HPDE6-E6E7 (cell line): ENCODE results near the gene IL20RB.
"Not testable (repeated sequence)": the region's sequence is repeated elsewhere in the genome, so short reads cannot be mapped to it uniquely, and the experiment has no call there.

ENCODE experiments used
- DNase-seq: peaks from one replicate; pipeline ENCODE4 v3.0.0; 2011; ENCODE audit warnings: missing footprints; ENCODE audit errors: extremely low spot score

Gene IL20RB

GRCh38 chr3:136984837-136985236 is 27.1 kb downstream of the IL20RB start:
- no peak for DNase-seq

- DNase-seq, result not testable (repeated sequence)
These were observed 29.7 kb downstream of the IL20RB start for GRCh38 chr3:136987398-136987980.

GRCh38 chr3:136988651-136989050 is 30.9 kb downstream of the IL20RB start:
- DNase-seq, result no peak

- DNase-seq, result no peak
These were observed 32.2 kb downstream of the IL20RB start for GRCh38 chr3:136989781-136990524.

GRCh38 chr3:136990826-136991225 is 33.0 kb downstream of the IL20RB start:
- no peak for DNase-seq

- no peak for DNase-seq
These were observed 34.3 kb downstream of the IL20RB start for GRCh38 chr3:136992115-136992514.

GRCh38 chr3:136994772-136995516 is 37.2 kb downstream of the IL20RB start:
- peak; percentile 67 for DNase-seq

GRCh38 chr3:136995652-136996051 is 37.9 kb downstream of the IL20RB start:
- DNase-seq, result no peak

- DNase-seq, result no peak
These were observed 42.3 kb downstream of the IL20RB start for GRCh38 chr3:137000039-137000438.

- DNase-seq, result not testable (repeated sequence)
These were observed 49.6 kb downstream of the IL20RB start for GRCh38 chr3:137007376-137007775.

GRCh38 chr3:137008131-137008530 is 50.3 kb downstream of the IL20RB start:
- DNase-seq, result no peak

- no peak for DNase-seq
These were observed 51.2 kb downstream of the IL20RB start for GRCh38 chr3:137008976-137009375.

- DNase-seq, result no peak
These were observed 52.4 kb downstream of the IL20RB start for GRCh38 chr3:137010137-137010536.

GRCh38 chr3:137011153-137011552 is 53.4 kb downstream of the IL20RB start:
- no peak for DNase-seq

GRCh38 chr3:137012097-137012501 is 54.3 kb downstream of the IL20RB start:
- DNase-seq, result no peak

- DNase-seq, result peak; percentile 82
These were observed 56.3 kb downstream of the IL20RB start for GRCh38 chr3:137013951-137014688.

GRCh38 chr3:137017316-137017715 is 59.5 kb downstream of the IL20RB start:
- not testable (repeated sequence) for DNase-seq

- no peak for DNase-seq
These were observed 62.5 kb downstream of the IL20RB start for GRCh38 chr3:137020315-137020714.

- DNase-seq, result no peak
These were observed 63.1 kb downstream of the IL20RB start for GRCh38 chr3:137020888-137021287.

- no peak for DNase-seq
These were observed 66.6 kb downstream of the IL20RB start for GRCh38 chr3:137024348-137024747.

GRCh38 chr3:137026701-137027100 is 68.9 kb downstream of the IL20RB start:
- DNase-seq, result no peak
